Endometrium (tissue), 2 donors: Measurements from ENCODE around the gene NUMBL.

Experiments
- FAIRE-seq: peaks from 2 replicates; lab custom pipeline; 2012; peaks lifted over from hg19 to GRCh38; lab: Jason Lieb, UNC
- donor health status: control.
- donor health status: control.

NUMBL gene

GRCh38 chr19:40689339-40690049 is 957 bp downstream of the NUMBL start:
- FAIRE-seq, result no peak

- FAIRE-seq, result no peak
Measured at GRCh38 chr19:40688987-40689338, 1.5 kb downstream of the NUMBL start.

GRCh38 chr19:40688309-40688708 is 2.1 kb downstream of the NUMBL start:
- no peak for FAIRE-seq

GRCh38 chr19:40687525-40688016 is 2.9 kb downstream of the NUMBL start:
- no peak for FAIRE-seq

GRCh38 chr19:40686882-40687524 is 3.4 kb downstream of the NUMBL start:
- FAIRE-seq, result no peak

- FAIRE-seq, result no peak
Measured at GRCh38 chr19:40685563-40685962, 4.9 kb downstream of the NUMBL start.

- FAIRE-seq, result no peak
Measured at GRCh38 chr19:40685016-40685526, 5.4 kb downstream of the NUMBL start.

GRCh38 chr19:40684280-40684679 is 6.2 kb downstream of the NUMBL start:
- FAIRE-seq, result no peak

- FAIRE-seq, result no peak
Measured at GRCh38 chr19:40683437-40683836, 7.0 kb downstream of the NUMBL start.

- FAIRE-seq, result no peak
Measured at GRCh38 chr19:40682431-40682964, 8.0 kb downstream of the NUMBL start.

GRCh38 chr19:40681039-40681438 is 9.4 kb downstream of the NUMBL start:
- FAIRE-seq, result no peak

- no peak for FAIRE-seq
Measured at GRCh38 chr19:40677156-40677555, 13.3 kb downstream of the NUMBL start.

GRCh38 chr19:40674291-40674690 is 16.2 kb downstream of the NUMBL start:
- FAIRE-seq, result no peak

GRCh38 chr19:40673397-40673796 is 17.1 kb downstream of the NUMBL start:
- no peak for FAIRE-seq

- no peak for FAIRE-seq
Measured at GRCh38 chr19:40672573-40673299, 17.7 kb downstream of the NUMBL start.

- FAIRE-seq, result no peak
Measured at GRCh38 chr19:40672038-40672437, 18.4 kb downstream of the NUMBL start.

GRCh38 chr19:40671404-40671803 is 19.0 kb downstream of the NUMBL start:
- no peak for FAIRE-seq

- FAIRE-seq, result no peak
Measured at GRCh38 chr19:40668991-40669614, 21.3 kb downstream of the NUMBL start.

GRCh38 chr19:40667602-40668001 is 22.8 kb downstream of the NUMBL start:
- no peak for FAIRE-seq

- no peak for FAIRE-seq
Measured at GRCh38 chr19:40666803-40667438, 23.5 kb downstream of the NUMBL start.
